ENCODE measurements around the gene PIAS1.

- TF ChIP-seq CTCF (IDR thresholded peaks at IDR 0.05; ENCODE audit: extremely low read depth in 1 of 2, insufficient read depth in 1 of 2, low read depth in 1 of 2, low read length in 2 of 2) (no peak), POLR2AphosphoS5 (IDR thresholded peaks at IDR 0.05; ENCODE audit: insufficient read depth, low read depth, low read length) (no peak), JUN (IDR thresholded peaks at IDR 0.05; ENCODE audit: borderline replicate concordance, insufficient read depth, insufficient read length, low read depth) (no peak), POLR2A (IDR thresholded peaks at IDR 0.05; ENCODE audit: low read depth, low read length) (no peak), EZH2 (IDR thresholded peaks at IDR 0.05; ENCODE audit: borderline replicate concordance, low read depth, low read length, severe bottlenecking) (no peak), MAX (IDR thresholded peaks at IDR 0.05; ENCODE audit: insufficient read depth, insufficient read length) (no peak)
Observed at GRCh38 chr15:68052431-68052830, 1.7 kb upstream of the PIAS1 start.

Measured in endothelial cell of umbilical vein (primary cell).